Jurkat, Clone E6-1 (cell line): ENCODE results near the gene C3.

Experiments used
- DNase-seq: peaks from one replicate; pipeline ENCODE4 v3.0.0-alpha.2; 2011; ENCODE audit warnings: low read depth, low spot score
- H3K4me3 ChIP-seq: 2 replicates; pipeline ENCODE4 v1.5.1; 2011; ENCODE audit warnings: mild to moderate bottlenecking, low read length, control low read depth, moderate library complexity

The C3 gene

DNA sequence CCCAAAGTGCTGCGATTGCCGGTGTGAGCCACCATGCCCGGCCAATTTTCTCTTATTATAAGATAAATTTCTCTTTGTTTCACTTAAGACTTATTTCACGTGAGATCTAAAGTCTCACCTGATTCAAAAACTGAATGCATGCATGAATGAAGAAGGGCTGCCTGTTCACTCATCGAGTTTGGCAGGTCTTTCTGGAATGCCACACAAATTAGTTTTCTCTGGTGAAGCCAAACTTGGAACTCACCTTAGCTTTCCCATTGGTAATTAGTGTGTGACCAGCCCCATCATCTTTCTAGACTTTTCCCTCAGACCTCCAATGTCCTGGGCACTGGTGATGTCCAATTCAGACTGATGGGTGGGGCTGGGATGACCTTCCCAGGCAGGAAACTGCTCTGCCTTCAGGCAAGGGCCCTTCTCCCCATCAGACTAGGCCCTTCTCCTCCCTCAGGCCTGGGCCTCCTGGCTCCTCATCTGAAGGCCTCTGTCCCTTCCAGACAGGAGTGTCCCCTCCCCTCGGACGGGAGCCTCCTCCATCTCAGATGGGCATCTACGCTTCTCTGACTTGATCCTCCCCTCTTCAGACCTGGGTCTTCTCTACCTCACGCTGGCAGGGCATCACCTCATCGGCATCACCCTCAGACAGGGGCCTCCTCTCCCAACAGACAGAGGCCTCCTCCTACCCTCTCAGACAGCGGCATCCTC lies 14.4 kb downstream of the C3 start:
- no peak for DNase-seq
- no peak overlapping the region for H3K4me3 ChIP-seq

DNA sequence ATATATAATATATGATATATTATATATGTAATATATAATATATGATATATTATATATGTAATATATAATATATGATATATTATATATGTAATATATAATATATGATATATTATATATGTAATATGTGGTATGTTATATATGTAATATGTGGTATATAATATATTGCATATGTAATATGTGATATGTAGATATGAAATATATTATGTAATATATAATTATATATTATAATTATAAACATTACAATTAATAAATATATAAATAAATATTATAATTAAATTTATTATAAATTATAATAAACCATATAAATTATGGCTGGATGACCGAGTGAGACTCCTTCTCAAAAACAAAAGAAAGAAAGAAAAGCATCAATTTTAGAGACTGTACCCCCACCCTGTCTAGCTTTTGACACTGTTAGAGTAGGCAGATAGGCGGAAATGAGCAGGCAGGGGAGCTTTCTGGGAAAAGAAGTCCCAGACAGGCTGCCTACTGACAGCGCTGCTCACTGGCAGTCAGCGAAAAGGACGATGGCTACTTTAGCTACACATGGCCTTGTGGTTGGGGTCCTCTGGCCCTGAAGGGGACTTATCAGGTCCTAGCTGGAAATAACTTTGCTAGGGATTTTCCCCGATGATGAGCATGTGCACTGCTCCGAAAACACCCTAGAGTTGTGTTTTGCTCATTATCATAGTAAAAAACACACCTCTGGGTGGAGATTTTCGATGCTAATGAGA lies 19.7 kb downstream of the C3 start:
- no peak overlapping the region for H3K4me3 ChIP-seq
- DNase-seq, result no peak

DNA sequence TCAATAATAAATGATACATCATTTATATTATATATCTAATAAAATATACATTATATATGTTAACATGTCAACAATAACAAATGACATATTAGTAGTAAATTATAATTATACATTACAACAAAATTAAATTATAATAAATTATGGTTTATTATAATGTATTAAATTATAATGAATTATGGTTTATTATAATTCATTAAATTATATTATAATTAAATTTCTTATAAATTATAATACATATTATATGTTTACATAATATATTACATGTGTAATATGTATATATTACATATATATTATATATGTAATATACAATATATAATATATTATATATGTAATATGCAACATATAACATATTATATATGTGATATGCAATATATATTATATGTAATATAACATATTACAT lies 20.5 kb downstream of the C3 start:
- DNase-seq, result no peak
- no peak overlapping the region for H3K4me3 ChIP-seq

DNA sequence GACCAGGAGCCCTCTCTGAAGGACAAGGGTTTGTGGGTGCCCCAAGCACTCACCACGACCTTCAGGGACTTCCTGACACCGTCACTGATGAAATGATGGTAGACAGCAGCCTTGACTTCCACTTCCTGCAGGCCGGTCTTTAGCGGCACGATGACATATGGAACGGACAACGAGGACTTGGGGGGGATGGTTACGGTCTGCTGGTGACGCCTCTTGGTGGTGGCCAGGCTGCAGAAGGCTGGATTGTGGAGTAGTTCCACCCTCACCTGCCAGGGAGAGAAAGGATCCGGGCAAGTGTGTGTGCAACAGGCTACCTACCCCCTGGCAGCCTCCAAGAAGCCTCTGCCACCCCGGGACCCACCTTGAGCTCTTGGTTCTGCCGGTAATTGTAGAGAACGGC lies 23.2 kb downstream of the C3 start:
- H3K4me3 ChIP-seq, result no peak overlapping the region
- DNase-seq, result no peak

DNA sequence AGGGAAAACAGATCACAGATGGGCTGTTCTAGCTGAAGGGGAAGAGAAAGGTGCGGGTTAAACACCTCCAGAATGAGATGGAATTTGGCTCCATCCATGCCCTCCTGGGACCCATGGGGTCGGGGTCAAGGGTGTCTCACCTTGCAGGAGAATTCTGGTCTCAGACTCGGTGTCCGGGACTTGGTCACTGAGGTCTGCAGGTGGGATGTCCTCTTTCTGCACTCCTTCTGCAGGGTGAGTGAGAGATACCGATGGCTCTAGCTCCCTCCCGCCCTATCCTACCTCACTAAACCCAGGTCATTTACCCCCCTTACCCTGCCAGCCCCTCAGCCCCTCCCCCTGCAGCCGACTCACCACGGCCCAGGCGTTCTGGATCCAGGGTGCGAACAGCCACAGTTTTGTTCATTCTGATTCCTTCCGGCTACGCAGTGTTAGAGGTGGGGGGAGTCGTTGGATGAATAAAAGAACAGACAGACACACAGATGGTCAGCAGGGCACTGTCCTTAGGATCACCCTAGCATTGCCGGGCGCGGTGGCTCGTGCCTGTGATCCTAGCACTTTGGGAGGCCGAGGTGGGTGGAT lies 24.1 kb downstream of the C3 start:
- no peak overlapping the region for H3K4me3 ChIP-seq
- no peak for DNase-seq

DNA sequence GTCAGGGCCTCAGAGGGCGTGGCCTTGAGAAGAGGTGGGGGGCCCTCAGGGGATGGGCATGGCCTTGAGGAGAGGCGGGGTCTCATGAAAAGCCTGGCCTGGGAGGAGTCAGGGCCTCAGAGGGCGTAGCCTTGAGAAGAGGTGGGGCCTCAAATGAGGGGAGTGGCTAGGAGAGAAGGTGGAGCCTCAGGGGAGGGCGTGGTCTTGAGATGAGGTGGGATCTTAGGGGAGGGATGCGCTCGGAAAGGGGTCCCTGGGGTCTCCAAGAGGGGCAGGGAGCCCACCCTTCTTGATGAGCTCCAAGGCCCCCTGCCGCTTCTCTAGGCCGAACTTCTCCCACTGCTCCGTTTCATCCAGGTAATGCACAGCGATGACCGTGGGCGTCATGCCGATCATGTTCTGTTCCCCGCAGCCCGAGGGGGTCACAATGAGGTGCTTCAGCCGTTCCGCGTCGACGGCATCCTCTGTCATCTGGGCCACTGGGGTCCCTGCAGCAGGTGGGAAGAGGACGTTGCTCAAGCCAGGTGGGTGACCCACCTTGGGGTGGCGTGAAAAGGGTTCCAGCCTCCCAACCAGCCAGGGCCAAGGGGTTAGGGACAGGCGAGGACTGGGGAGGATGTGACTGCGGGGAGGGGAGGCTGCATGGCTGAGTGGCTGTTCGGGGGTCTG lies 26.2 kb downstream of the C3 start:
- DNase-seq, result peak; percentile 26
- H3K4me3 ChIP-seq, result no peak overlapping the region

DNA sequence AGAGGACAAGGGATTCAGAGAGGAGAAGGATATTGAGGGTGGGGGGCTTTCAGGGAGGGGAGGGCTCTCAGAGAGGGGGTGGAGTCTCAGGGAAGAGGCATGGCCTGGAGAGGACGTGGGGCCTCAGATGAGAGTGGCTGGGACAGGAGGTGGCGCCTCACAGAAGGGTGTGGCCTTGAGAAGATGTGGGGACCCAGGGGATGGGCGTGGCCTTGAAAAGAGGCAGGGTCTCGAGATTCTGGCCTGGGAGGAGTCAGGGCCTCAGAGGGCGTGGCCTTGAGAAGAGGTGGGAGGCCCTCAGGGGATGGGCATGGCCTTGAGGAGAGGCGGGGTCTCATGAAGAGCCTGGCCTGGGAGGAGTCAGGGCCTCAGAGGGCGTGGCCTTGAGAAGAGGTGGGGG lies 26.8 kb downstream of the C3 start:
- no peak overlapping the region for H3K4me3 ChIP-seq
- DNase-seq, result peak; percentile 40

DNA sequence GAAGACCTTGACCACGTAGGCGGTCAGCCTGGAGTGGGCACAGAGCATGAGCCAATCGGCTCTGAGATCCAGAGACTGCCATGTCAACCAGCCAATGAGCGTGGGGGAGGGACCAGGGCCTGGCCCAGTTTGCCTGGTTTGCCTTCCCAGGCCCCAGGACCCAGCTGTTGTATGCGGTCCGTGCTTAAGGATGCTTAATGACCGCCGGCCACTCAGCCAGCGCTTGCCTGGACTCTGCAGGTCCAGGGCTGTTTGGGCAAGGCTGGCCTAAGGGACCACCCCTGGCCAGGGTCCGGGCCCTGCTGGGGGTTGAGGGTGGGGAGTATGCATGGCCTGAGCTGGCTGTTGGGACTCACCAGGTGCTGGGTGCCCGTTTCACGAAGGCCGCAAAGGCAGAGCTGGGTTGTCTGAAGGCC lies 27.4 kb downstream of the C3 start:
- DNase-seq, result no peak

DNA sequence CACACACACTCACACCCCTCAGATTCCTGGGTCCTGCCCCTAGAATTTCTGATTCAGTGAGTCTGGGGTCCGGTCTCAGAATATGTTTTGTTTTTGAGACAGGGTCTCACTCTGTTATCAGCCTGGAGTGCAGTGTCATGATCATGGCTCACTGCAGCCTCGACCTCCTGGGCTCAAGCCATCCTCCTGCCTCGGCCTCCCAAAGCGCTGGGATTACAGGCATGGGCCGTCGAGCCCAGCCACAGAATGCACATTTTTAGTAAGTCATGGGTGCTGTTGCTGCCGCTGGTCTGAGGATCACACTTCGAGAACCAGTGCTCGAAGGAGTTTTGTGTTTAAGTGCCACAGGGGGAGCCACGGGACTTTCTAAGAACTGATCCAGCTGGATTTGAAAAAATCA lies 28.4 kb downstream of the C3 start:
- no peak overlapping the region for H3K4me3 ChIP-seq
- no peak for DNase-seq

More for the DNA sequence above, 27.4 kb downstream of the C3 start:
- H3K4me3 ChIP-seq, result no peak overlapping the region

DNA sequence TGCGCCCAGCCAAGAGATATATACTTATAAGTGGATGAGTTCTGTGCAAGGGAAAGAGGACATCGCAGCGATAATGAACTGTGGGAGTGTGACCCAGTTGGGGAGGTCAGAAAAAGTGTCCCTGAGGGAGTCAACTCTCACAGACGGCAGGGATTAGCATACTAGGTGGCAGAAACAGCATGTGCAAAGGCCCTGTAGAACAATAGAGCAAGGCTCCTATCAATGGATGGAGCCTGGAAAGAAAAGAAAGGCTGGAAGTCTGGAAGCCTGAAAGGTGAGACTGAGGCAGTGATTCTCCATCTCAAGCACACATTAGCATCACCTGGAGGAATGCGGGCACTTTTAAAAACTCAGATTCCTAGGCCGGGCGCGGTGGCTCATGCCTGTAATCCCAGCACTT lies 29.1 kb downstream of the C3 start:
- H3K4me3 ChIP-seq, result no peak overlapping the region
- no peak for DNase-seq

DNA sequence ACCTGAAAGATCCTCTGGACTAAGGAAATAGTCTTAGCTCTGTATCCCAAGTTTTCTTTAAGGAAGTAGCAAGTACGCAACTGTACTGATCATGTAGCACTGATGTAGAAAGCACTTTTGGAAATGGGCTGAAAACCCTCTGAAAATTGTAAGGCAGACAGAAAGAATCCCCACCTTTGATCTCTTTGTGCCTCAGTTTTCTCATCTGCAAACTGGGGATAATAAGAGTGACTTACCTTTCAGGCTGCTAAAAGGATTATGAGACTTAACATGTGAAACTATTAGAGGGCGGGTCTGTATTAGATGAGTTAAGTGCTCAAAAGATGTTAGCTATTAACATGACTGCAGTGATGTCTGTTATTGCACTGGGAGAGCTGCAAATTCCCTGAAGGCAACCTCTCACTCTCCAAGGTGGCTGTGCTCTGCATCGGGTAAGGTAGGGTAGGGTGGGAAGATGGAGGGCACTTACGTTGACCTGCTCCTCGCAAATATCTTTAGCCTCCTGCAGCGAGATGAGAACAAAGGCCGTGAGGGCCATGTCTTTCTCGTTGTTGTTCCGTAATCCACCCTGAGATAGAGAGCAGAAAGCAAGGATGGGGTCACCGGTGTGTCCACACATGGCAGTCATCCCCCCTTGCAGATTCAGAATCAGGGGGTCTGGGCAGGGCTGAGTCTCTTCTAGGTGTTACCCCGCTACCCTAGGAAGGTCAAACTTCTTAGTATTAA lies 30.1 kb downstream of the C3 start:
- no peak overlapping the region for H3K4me3 ChIP-seq
- DNase-seq, result no peak

DNA sequence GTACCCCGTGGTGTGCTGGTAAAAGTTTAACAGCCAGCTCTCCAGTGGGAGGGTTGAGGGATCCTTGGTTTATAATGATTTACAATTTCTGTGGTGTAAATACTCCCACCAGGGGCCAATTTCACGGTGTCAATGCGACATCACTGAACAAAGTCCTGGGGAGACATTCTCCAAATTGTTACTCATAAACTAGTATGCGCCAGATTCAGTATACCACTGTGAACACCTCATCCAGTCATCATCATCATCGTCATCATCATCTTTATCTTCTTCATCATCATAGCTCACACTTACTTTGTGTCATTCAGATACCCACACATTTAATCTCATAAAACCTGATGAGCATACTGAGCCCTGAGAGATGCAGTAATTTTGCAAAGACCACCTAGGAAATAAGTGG lies 33.3 kb downstream of the C3 start:
- H3K4me3 ChIP-seq, result no peak overlapping the region
- DNase-seq, result no peak

DNA sequence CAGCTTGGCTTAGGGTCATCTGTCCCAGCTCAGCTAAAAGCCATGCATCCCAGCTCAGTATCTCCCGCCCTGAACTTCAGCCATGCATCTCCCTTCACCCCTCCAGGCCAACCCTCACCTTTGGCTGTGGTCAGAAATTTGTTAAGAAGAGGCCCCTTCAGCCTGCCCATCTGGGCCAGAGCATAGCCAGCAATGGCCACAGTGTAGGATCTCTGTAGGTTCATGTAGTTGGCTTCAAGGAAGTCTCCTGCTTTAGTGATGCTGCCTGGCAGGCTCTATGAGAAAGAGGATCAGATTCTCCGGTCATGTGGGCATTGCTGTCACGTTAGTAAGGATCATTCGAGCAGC lies 33.8 kb downstream of the C3 start:
- no peak for DNase-seq
- H3K4me3 ChIP-seq, result no peak overlapping the region

DNA sequence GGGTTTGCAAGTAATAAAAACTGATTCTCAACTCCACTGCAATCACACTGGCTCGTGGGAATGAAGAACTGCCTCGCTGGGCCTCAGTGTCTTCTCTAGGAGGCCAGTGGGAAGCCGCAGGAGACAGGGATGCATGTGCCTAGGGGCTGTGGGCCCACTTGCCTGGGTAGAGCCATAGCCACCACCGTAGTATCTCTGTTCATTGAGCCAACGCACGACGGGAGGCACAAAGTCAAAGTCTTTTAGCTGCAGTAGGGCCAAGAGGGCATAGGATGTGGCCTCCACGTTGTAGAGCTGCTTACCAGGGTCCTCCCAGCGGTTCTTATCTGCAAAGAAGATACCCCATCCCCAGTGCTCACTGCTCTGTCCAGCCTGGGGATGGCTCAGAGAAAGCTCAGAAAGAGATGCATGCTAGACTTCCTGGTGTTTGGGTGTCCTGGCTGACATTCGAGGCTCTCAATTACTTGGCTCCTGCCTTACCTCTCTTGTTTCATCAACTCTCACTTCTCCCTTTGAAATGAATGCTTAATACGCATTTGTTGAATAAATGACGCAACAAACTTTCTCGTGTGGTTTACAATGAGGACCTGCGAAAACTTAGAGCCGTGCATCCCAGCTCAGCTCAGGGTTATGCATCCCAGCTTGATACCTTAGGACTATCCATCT lies 34.4 kb downstream of the C3 start:
- DNase-seq, result no peak
- no peak overlapping the region for H3K4me3 ChIP-seq

DNA sequence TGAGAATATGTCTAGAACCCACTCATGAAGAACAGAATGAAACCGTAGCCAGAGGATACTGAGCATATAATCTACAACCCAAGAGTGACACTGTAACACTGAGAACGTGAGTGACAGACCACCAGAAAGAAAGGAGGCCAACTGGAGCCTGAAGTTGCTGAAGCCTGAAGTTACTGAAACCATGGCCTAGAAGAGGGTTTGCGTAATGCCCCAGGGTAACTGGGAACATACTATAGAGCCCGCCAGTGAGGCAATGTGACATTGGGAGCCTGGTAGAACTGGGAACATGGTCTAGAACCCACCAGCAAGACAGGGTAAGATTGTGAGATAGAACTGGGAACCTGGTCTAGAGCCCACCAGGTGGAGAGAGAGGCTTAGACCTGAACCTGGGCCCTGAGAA lies 35.0 kb downstream of the C3 start:
- no peak for DNase-seq

DNA sequence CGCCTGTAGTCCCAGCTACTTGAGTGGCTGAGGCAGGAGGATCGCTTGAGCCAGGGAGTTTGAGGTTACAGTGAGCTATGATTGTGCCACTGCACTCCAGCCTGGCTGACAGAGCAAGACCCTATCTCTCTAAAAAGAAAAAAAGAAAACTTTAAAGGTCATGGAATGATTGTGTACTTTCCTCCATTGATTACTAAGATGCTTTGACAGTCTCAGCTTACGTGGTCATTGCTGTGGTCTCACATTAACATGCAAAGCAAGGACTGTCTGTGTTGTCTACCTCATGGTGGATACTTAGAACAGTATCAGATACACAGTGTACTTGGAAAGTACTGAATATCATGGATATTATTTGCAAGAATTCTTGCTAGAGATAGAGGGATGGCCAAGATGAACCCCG lies 36.5 kb downstream of the C3 start:
- DNase-seq, result no peak
- H3K4me3 ChIP-seq, result no peak overlapping the region

More for the DNA sequence above, 35.0 kb downstream of the C3 start:
- H3K4me3 ChIP-seq, result no peak overlapping the region

DNA sequence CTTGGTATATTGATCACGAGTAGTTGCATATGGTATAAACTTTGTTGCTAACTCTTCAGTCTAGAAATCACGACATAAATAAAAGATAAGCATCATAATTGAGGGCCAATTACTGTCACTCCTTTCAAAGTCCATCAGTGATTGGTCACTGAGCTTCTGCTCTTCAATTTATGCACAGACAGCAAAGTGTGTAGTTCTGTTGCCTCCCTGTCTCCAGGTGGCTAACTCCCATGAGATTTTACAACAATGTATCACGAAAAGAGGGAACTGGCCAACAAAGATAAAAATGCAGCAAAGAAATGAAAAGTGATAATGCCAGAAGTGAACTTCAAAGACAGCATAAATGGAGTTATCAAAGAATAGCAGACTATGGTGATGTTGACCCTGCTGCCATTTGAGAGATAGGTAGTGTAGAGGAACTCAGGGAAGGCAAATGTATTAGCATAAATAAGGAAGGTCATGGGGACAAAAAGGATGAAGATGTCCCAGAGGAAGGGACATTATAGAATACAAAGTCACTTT lies 37.8 kb downstream of the C3 start:
- DNase-seq, result no peak

DNA sequence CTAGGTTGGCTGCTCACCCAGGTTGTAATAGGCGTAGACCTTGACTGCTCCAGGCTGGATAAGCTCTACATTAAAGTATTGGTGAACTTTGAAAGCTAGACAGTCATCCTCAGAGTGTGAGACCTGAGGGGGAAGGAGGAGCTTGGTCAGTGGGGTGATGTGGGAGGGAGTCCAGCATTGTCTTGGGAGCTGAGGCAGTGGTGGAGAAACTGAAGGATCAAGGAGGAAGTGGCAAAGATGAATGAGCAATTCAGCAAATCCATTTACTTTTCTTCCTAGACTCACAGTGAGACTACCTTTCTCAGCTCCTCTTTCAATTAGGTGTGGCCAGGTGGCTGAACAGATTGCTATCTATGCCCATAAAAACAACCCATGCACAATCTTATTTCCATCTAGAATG lies 40.3 kb downstream of the C3 start:
- DNase-seq, result no peak
- H3K4me3 ChIP-seq, result no peak overlapping the region

More for the DNA sequence above, 37.8 kb downstream of the C3 start:
- H3K4me3 ChIP-seq, result no peak overlapping the region

DNA sequence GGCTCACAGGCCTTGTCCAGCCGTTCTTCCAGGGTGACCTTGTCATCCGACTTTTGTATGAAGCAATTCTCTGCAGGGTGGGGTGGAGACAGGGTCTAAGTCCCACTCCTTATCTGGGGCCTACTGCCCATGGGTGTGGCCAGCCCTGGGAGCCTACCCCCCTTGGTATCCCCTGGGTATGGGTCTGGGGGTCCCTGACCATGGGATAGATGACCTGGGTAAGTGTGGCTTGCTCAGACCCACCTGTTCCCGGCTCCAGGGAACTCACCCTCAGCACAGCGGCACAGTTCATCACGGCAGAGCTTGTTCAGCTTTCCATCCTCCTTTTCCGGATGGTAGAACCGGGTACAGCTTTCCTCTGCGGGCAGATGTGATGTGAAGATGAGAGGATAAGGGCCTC lies 41.3 kb downstream of the C3 start:
- H3K4me3 ChIP-seq, result no peak overlapping the region
- no peak for DNase-seq
